ENCODE measurements around the gene PIK3AP1. TPM values are rescaled to one million over a fixed set of nuclear protein-coding genes. Genes with fewer than 3 reads are reported as not detected.

Gene PIK3AP1
- total RNA-seq, 1 experiment from 2014 or later = 1.7 TPM

DNA sequence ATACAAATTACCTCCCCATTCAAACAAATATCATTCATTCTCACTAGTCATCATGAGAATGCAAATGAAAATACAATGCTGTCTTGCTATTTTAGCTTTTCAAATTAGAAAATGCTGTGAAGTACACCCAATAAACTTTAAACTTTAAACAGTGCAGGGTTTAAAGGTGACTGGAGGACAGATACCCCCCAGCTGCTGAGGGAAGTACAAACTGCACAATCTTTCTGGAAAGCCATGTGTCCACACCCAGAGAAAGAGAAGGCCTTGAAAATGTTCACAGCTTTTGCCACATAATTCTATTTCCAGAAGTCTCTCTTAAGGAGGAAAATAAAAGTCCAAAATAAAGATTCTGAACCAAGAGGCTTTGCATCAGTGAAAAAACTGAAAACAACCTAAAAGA lies 56.5 kb downstream of the PIK3AP1 start:
- no peak overlapping the region for H4K5ac ChIP-seq (ENCODE audit: insufficient read length, low read depth, low read length)
- no peaks in the 10 kb centered on the region for H3K23me2 ChIP-seq (ENCODE audit: insufficient read length, low read depth, low read length, poor library complexity, severe bottlenecking)
- no peak overlapping the region for H2BK20ac ChIP-seq (ENCODE audit: low read depth, low read length, poor library complexity, severe bottlenecking)
- no peak overlapping the region for H3K56ac ChIP-seq (ENCODE audit: insufficient read length, low read depth, low read length)
- no peak overlapping the region for H2BK5ac ChIP-seq (ENCODE audit: insufficient read length, low read length)
- no peaks in the 10 kb centered on the region for H3K79me1 ChIP-seq (ENCODE audit: insufficient read depth, low read depth, low read length, poor library complexity, severe bottlenecking)
- no peak overlapping the region for H2BK15ac ChIP-seq (ENCODE audit: low read depth, low read length)
- no peaks in the 10 kb centered on the region for H3K9me3 ChIP-seq (ENCODE audit: control insufficient read depth, low read depth, low read length)
- H3K18ac ChIP-seq (ENCODE audit: insufficient read length, low read depth, low read length) = no peak overlapping the region
- no peak overlapping the region for H2BK120ac ChIP-seq (ENCODE audit: low read depth, low read length, poor library complexity, severe bottlenecking)
- H3K27me3 ChIP-seq (ENCODE audit: insufficient read depth, low read length) = no peaks in the 10 kb centered on the region
- Mint-ChIP-seq H3K4me3 (no peak overlapping the region), H3K27ac (no peak overlapping the region), H3K4me1 (peaks cover 1 to 4% of the 10 kb centered on the region in 2 experiments; a peak in 3 of 4 replicates), H3K36me3 (ENCODE audit: insufficient read depth in 1 of 3, low read depth in 3 of 3) (no peaks in the 10 kb centered on the region), H3K9me3 (no peaks in the 10 kb centered on the region), H3K27me3 (ENCODE audit: low read depth) (no peaks in the 10 kb centered on the region)
- H3K9ac ChIP-seq (ENCODE audit: extremely low read depth, insufficient read length, low read length) = no peak overlapping the region
- TF ChIP-seq, protein P1, sequence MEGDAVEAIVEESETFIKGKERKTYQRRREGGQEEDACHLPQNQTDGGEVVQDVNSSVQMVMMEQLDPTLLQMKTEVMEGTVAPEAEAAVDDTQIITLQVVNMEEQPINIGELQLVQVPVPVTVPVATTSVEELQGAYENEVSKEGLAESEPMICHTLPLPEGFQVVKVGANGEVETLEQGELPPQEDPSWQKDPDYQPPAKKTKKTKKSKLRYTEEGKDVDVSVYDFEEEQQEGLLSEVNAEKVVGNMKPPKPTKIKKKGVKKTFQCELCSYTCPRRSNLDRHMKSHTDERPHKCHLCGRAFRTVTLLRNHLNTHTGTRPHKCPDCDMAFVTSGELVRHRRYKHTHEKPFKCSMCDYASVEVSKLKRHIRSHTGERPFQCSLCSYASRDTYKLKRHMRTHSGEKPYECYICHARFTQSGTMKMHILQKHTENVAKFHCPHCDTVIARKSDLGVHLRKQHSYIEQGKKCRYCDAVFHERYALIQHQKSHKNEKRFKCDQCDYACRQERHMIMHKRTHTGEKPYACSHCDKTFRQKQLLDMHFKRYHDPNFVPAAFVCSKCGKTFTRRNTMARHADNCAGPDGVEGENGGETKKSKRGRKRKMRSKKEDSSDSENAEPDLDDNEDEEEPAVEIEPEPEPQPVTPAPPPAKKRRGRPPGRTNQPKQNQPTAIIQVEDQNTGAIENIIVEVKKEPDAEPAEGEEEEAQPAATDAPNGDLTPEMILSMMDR (conservative IDR thresholded peaks at IDR 0.05) = no peak
- no peak overlapping the region for H3K23ac ChIP-seq (ENCODE audit: insufficient read length, low read depth, low read length)
- H3K4me2 ChIP-seq (ENCODE audit: insufficient read depth, insufficient read length, low read length) = no peak overlapping the region
- H4K8ac ChIP-seq (replicated peaks; ENCODE audit: insufficient read length, low read depth, low read length) = no peak overlapping the region
- H2AFZ ChIP-seq (ENCODE audit: low read length) = no peak overlapping the region
- no peak for DNase-seq
- no peak overlapping the region for H2BK12ac ChIP-seq (ENCODE audit: insufficient read length, low read depth, low read length)
- no peak overlapping the region for H3K27ac ChIP-seq (ENCODE audit: insufficient read length, low read depth, low read length)
- H2AK5ac ChIP-seq (ENCODE audit: insufficient read length, low read length) = no peak overlapping the region
- no peak overlapping the region for H4K91ac ChIP-seq (ENCODE audit: insufficient read length, low read depth, low read length)
- no peak overlapping the region for H3K4ac ChIP-seq (ENCODE audit: low read depth, low read length)
- H3K79me2 ChIP-seq (ENCODE audit: insufficient read depth, low read length) = no peaks in the 10 kb centered on the region
- H3K4me1 ChIP-seq (ENCODE audit: insufficient read depth, low read length) = no peaks in the 10 kb centered on the region
- no peak overlapping the region for H3K14ac ChIP-seq (ENCODE audit: insufficient read depth, low read length)
- no peak overlapping the region for H3T11ph ChIP-seq (ENCODE audit: low read length)
- H4K20me1 ChIP-seq (ENCODE audit: control insufficient read depth, insufficient read depth, insufficient read length) = no peaks in the 10 kb centered on the region

Measured in H9 (cell line).